ENCODE data around the gene OOSP1.

- TF ChIP-seq POLR2AphosphoS5 (IDR thresholded peaks at IDR 0.05; ENCODE audit: low read depth, low read length) (no peak), TAF1 (IDR thresholded peaks at IDR 0.05; ENCODE audit: borderline replicate concordance, insufficient read depth, low read length) (no peak), REST (IDR thresholded peaks at IDR 0.05; ENCODE audit: insufficient read depth in 1 of 2, low read depth in 2 of 2, low read length in 2 of 2) (no peak), FOXP2 (optimal IDR thresholded peaks at IDR 0.05; ENCODE audit: borderline replicate concordance, extremely low read depth, extremely low read length, insufficient read depth) (no peak), SIN3A (IDR thresholded peaks at IDR 0.05; ENCODE audit: borderline replicate concordance, insufficient read depth, low read length) (no peak)
These were observed 2.9 kb downstream of the OOSP1 start for GRCh38 chr11:59941091-59941490.

Data from PFSK-1 (cell line).